ENCODE results near the gene NAP1L2. TPM values are rescaled to one million over a fixed set of nuclear protein-coding genes. Genes with fewer than 3 reads are reported as not detected.

The NAP1L2 gene, protein sequence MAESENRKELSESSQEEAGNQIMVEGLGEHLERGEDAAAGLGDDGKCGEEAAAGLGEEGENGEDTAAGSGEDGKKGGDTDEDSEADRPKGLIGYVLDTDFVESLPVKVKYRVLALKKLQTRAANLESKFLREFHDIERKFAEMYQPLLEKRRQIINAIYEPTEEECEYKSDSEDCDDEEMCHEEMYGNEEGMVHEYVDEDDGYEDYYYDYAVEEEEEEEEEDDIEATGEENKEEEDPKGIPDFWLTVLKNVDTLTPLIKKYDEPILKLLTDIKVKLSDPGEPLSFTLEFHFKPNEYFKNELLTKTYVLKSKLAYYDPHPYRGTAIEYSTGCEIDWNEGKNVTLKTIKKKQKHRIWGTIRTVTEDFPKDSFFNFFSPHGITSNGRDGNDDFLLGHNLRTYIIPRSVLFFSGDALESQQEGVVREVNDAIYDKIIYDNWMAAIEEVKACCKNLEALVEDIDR
- total RNA-seq: under 0.01 TPM in 2 replicates

GRCh38 chrX:73214426-73215094, at the start of gene NAP1L2:
TSS of gene NAP1L2 (minus strand) at chrX:73214851. CDS start at chrX:73214492, 359 bp downstream.
- DNase-seq (ENCODE audit: low read depth): peak; percentile 0
- H3K4me3 ChIP-seq (ENCODE audit: low read depth, low read length): peak within 1 kb of the TSS; percentile 33
- TF ChIP-seq CTCF (IDR thresholded peaks at IDR 0.05; ENCODE audit: insufficient read depth, low read depth, low read length): no peak

GRCh38 chrX:73262991-73263390, 48.3 kb upstream of the NAP1L2 start:
- no peak overlapping the region for H3K4me3 ChIP-seq (ENCODE audit: low read depth, low read length)
- TF ChIP-seq CTCF (IDR thresholded peaks at IDR 0.05; ENCODE audit: insufficient read depth, low read depth, low read length): no peak
- DNase-seq (ENCODE audit: low read depth): no peak

GRCh38 chrX:73239242-73239641, 24.6 kb upstream of the NAP1L2 start:
- H3K4me3 ChIP-seq (ENCODE audit: low read depth, low read length): no peak overlapping the region
- DNase-seq (ENCODE audit: low read depth): no peak
- TF ChIP-seq CTCF (IDR thresholded peaks at IDR 0.05; ENCODE audit: insufficient read depth, low read depth, low read length): no peak

DNA sequence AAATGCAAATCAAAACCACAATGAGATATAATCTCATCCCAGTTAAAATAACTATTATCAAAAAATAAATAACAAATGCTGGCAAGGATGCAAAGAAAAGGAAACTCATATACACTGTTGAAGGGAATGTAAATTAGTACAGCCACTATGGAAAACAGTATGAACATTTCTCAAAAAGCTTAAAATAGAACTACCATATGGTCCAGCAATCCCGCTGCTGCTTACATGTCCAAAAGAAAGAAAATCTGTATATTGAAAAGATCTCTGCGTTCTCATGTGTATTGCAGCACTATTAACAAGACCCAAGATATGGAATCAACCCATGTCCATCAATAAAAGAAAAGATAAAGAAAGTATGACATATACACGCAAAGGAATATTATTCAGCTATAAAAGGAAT, 3.0 kb upstream of the NAP1L2 start:
- no peak for DNase-seq (ENCODE audit: low read depth)
- H3K4me3 ChIP-seq (ENCODE audit: low read depth, low read length): no peak overlapping the region
- no peak for TF ChIP-seq CTCF (IDR thresholded peaks at IDR 0.05; ENCODE audit: insufficient read depth, low read depth, low read length)

DNA sequence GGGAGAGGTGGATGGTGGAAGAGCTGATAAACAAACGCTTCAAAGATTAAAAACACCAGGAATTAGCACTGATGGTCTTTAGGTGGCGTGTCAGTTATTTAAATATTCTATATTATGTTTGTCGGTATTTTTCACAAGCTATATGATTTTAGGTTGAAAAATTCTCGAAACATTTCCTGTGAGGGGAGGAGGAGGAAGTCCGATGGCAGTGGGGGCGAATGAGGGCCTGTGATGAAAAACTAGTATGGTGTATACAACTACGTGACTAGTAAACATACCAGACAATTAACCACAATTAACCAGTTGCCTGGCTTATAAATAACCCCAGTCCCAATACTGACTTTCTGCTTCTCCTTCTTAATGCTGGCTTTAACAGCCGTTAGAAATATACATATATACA, 595 bp upstream of the NAP1L2 start:
- DNase-seq (ENCODE audit: low read depth): no peak
- TF ChIP-seq CTCF (IDR thresholded peaks at IDR 0.05; ENCODE audit: insufficient read depth, low read depth, low read length): no peak
- no peak overlapping the region for H3K4me3 ChIP-seq (ENCODE audit: low read depth, low read length)

GRCh38 chrX:73213734-73214425, 771 bp downstream of the NAP1L2 start:
- H3K4me3 ChIP-seq (ENCODE audit: low read depth, low read length): peak overlapping the region; percentile 33
- DNase-seq (ENCODE audit: low read depth): no peak
- no peak for TF ChIP-seq CTCF (IDR thresholded peaks at IDR 0.05; ENCODE audit: insufficient read depth, low read depth, low read length)
